Hematopoietic multipotent progenitor cell (in vitro differentiated cells): ENCODE results near the gene TNFRSF11A. TPM values are rescaled to one million over a fixed set of nuclear protein-coding genes. Genes with fewer than 3 reads are reported as not detected.

ENCODE experiments used
- small RNA-seq: library from RNA; depleted of rRNA; stranded (forward); fragments of <200 nt; gene quantifications from one replicate; pipeline ENCODE3, GENCODE V24; 2012
- total RNA-seq: library from RNA; depleted of rRNA; stranded (reverse); fragments of >200 nt; gene quantifications from one replicate; pipeline ENCODE4 v1.2.3, GENCODE V29; 2012

Gene TNFRSF11A
- total RNA-seq, 1 donor, result 2.2 TPM

Small RNAs within 50 kb of the gene (small RNA-seq; reads per million reads assigned to genes)
- gene AC100843.2, result not detected
- not detected for gene RF00019

Other genes with a start within 250 kb of the TNFRSF11A start
- 22.9 TPM for gene PIGN, start 138.3 kb upstream of the TNFRSF11A start, total RNA-seq
- gene RELCH, start 138.1 kb upstream of the TNFRSF11A start, total RNA-seq, result 29.9 TPM
- 20.5 TPM for gene ZCCHC2, start 197.7 kb downstream of the TNFRSF11A start, total RNA-seq